Osteocyte (in vitro differentiated cells): Measurements from ENCODE around the gene AGXT. TPM values are rescaled to one million over a fixed set of nuclear protein-coding genes. Genes with fewer than 3 reads are reported as not detected.

ENCODE experiments used
- DNase-seq: peaks from one replicate; pipeline ENCODE4 v3.0.0; 2021; ENCODE audit warnings: mixed read lengths; ENCODE audit not compliant: unreplicated experiment; ENCODE audit errors: extremely low spot score
- H3K27ac Mint-ChIP-seq: one replicate; pipeline ENCODE4 v1.8.0; 2021; ENCODE audit warnings: mild to moderate bottlenecking, mixed read lengths; ENCODE audit not compliant: unreplicated experiment
- H3K27me3 Mint-ChIP-seq: one replicate; pipeline ENCODE4 v1.8.0; 2021; ENCODE audit warnings: mixed read lengths; ENCODE audit not compliant: unreplicated experiment
- H3K36me3 Mint-ChIP-seq: one replicate; pipeline ENCODE4 v1.8.0; 2021; ENCODE audit warnings: mixed read lengths; ENCODE audit not compliant: unreplicated experiment
- H3K4me1 Mint-ChIP-seq: one replicate; pipeline ENCODE4 v1.8.0; 2021; ENCODE audit warnings: mixed read lengths; ENCODE audit not compliant: unreplicated experiment
- H3K4me3 Mint-ChIP-seq: one replicate; pipeline ENCODE4 v1.8.0; 2021; ENCODE audit warnings: mild to moderate bottlenecking, moderate library complexity, mixed read lengths; ENCODE audit not compliant: unreplicated experiment
- H3K9me3 Mint-ChIP-seq: one replicate; pipeline ENCODE4 v1.8.0; 2021; ENCODE audit warnings: mixed read lengths; ENCODE audit not compliant: unreplicated experiment
- CTCF ChIP-seq: fragments of 200-600 bp; sonication (generic); IDR thresholded peaks from 2 replicates; pipeline ENCODE4 v1.5.0; 2021; ENCODE audit warnings: antibody characterized with exemption, mild to moderate bottlenecking, moderate library complexity
- total RNA-seq: library from RNA; stranded (reverse); gene quantifications from 2 replicates; pipeline ENCODE4 v1.2.1, GENCODE V29; 2021

Gene AGXT
- total RNA-seq, 1 donor from 2014 or later: not detected

- no peak for DNase-seq
- TF ChIP-seq CTCF: no peak
- Mint-ChIP-seq H3K9me3 (no peaks in the 10 kb centered on the region), H3K27ac (no peak overlapping the region), H3K4me3 (no peak overlapping the region), H3K36me3 (no peaks in the 10 kb centered on the region), H3K4me1 (no peaks in the 10 kb centered on the region), H3K27me3 (peaks cover 11% of the 10 kb centered on the region)
Observed at GRCh38 chr2:240872317-240873097, 3.9 kb downstream of the AGXT start.

- H3K36me3 Mint-ChIP-seq: no peaks in the 10 kb centered on the region
- peaks cover 4% of the 10 kb centered on the region for H3K27me3 Mint-ChIP-seq
- no peak for TF ChIP-seq CTCF
- H3K4me1 Mint-ChIP-seq: no peaks in the 10 kb centered on the region
- no peak overlapping the region for H3K4me3 Mint-ChIP-seq
- H3K9me3 Mint-ChIP-seq: no peaks in the 10 kb centered on the region
- H3K27ac Mint-ChIP-seq: no peak overlapping the region
- no peak for DNase-seq
Observed at GRCh38 chr2:240873098-240873788, 4.6 kb downstream of the AGXT start.

- Mint-ChIP-seq H3K36me3 (no peaks in the 10 kb centered on the region), H3K9me3 (no peaks in the 10 kb centered on the region), H3K4me3 (no peak overlapping the region), H3K27me3 (peaks cover 4% of the 10 kb centered on the region), H3K27ac (no peak overlapping the region), H3K4me1 (no peaks in the 10 kb centered on the region)
- TF ChIP-seq CTCF: no peak
- no peak for DNase-seq
Observed at GRCh38 chr2:240873805-240874714, 5.4 kb downstream of the AGXT start.

- H3K4me3 Mint-ChIP-seq: no peak overlapping the region
- no peaks in the 10 kb centered on the region for H3K9me3 Mint-ChIP-seq
- no peak for DNase-seq
- H3K27me3 Mint-ChIP-seq: peaks cover 3% of the 10 kb centered on the region
- no peaks in the 10 kb centered on the region for H3K4me1 Mint-ChIP-seq
- no peaks in the 10 kb centered on the region for H3K36me3 Mint-ChIP-seq
- TF ChIP-seq CTCF: no peak
- H3K27ac Mint-ChIP-seq: no peak overlapping the region
Observed at GRCh38 chr2:240874715-240875227, 6.1 kb downstream of the AGXT start.
